ENCODE measurements around the gene GALNT5. TPM values are rescaled to one million over a fixed set of nuclear protein-coding genes. Genes with fewer than 3 reads are reported as not detected.
"Not testable (repeated sequence)": the region's sequence is repeated elsewhere in the genome, so short reads cannot be mapped to it uniquely, and the experiment has no call there.

GALNT5 gene
- total and polyA plus RNA-seq, 5 donors from 2014 or later: 0.14 TPM; not detected in 4

DNA sequence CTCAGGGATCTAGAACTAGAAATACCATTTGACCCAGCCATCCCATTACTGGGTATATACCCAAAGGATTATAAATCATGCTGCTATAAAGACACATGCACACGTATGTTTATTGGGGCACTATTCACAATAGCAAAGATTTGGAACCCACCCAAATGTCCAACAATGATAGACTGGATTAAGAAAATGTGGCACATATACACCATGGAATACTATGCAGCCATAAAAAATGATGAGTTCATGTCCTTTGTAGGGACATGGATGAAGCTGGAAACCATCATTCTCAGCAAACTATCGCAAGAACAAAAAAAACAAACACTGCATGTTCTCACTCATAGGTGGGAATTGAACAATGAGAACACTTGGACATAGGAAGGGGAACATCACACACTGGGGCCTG lies 33.1 kb upstream of the GALNT5 start:
- H3K36me3 Mint-ChIP-seq; DNase-seq; H3K9me3 Mint-ChIP-seq; H3K4me1 ChIP-seq (ENCODE audit: control insufficient read depth, insufficient read depth, low read length, poor library complexity, severe bottlenecking); H3K4me3 ChIP-seq (ENCODE audit: low read depth, low read length); H3K4me1 Mint-ChIP-seq; H3K27ac Mint-ChIP-seq; H3K27ac ChIP-seq (ENCODE audit: insufficient read depth, low read length, poor library complexity, severe bottlenecking); H3K4me3 Mint-ChIP-seq; H3K36me3 ChIP-seq (ENCODE audit: control insufficient read depth, insufficient read depth, low read length); ATAC-seq (ENCODE audit: low read depth in 2 of 2); H3K9me3 ChIP-seq (ENCODE audit: control insufficient read depth in 2 of 2, low read length in 2 of 2); H3K27me3 ChIP-seq (ENCODE audit: control insufficient read depth, insufficient read depth, low read length): not testable (repeated sequence)
- H3K27me3 Mint-ChIP-seq: peaks cover 11% of the 10 kb centered on the region

DNA sequence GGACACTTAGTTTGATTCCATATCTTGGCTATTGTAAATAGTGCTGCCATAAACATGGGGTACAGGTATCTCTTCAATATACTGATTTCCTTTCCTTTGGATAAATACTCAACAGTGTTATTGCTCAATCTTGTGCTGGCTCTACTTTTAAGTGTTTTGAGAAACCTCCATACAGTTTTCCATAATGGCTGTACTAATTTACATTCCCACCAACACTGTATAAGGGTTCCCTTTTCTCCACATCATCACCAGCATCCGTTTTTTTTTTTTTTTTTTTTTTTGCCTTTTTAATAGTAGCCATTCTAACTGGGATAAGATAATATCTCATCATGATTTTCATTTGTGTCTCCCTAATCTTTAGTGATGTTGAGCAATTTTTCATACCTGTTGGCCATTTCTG lies 29.9 kb upstream of the GALNT5 start:
- Mint-ChIP-seq H3K4me1 (no peaks in the 10 kb centered on the region), H3K9me3 (peaks cover 0 to 2% (median 0%) of the 10 kb centered on the region in 7 donors), H3K27me3 (peaks cover 16% of the 10 kb centered on the region), H3K4me3 (no peak overlapping the region), H3K36me3 (no peaks in the 10 kb centered on the region), H3K27ac (no peak overlapping the region)
- no peak overlapping the region for H3K4me3 ChIP-seq (ENCODE audit: low read depth, low read length)
- H3K4me1 ChIP-seq (ENCODE audit: control insufficient read depth, insufficient read depth, low read length, poor library complexity, severe bottlenecking): no peaks in the 10 kb centered on the region
- DNase-seq (no peak), ATAC-seq (ENCODE audit: low read depth in 2 of 2) (no peak)
- no peak overlapping the region for H3K27ac ChIP-seq (ENCODE audit: insufficient read depth, low read length, poor library complexity, severe bottlenecking)
- H3K36me3 ChIP-seq (ENCODE audit: control insufficient read depth, insufficient read depth, low read length): no peaks in the 10 kb centered on the region
- peaks cover 8% of the 10 kb centered on the region for H3K27me3 ChIP-seq (ENCODE audit: control insufficient read depth, insufficient read depth, low read length)
- H3K9me3 ChIP-seq (ENCODE audit: control insufficient read depth in 2 of 2, low read length in 2 of 2): no peaks in the 10 kb centered on the region

DNA sequence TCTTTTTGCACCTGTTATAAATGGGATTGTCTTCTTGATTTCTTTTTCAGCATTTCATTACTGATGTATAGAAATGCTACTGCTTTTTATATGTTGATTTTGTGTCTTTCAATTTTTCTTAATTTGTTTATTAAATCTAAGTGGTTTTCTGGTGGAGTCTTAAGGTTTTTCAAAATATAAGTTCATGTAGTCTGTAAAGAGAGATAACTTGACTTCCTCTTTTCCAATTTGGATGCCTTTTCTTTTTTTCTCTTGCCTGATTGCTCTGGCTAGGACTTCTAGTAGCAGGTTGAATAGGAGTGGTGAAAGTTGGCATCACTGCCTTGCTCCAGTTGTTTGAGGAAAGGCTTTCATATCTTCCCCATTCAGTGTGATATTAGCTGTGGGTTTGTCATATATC lies 28.6 kb upstream of the GALNT5 start:
- no peak overlapping the region for H3K4me3 Mint-ChIP-seq
- Histone ChIP-seq H3K36me3 (ENCODE audit: control insufficient read depth, insufficient read depth, low read length) (no peaks in the 10 kb centered on the region), H3K27ac (ENCODE audit: insufficient read depth, low read length, poor library complexity, severe bottlenecking) (no peak overlapping the region), H3K4me3 (ENCODE audit: low read depth, low read length) (no peak overlapping the region), H3K4me1 (ENCODE audit: control insufficient read depth, insufficient read depth, low read length, poor library complexity, severe bottlenecking) (no peaks in the 10 kb centered on the region), H3K27me3 (ENCODE audit: control insufficient read depth, insufficient read depth, low read length) (peaks cover 10% of the 10 kb centered on the region), H3K9me3 (ENCODE audit: control insufficient read depth in 2 of 2, low read length in 2 of 2) (no peaks in the 10 kb centered on the region)
- ATAC-seq (ENCODE audit: low read depth in 2 of 2): no peak
- no peak overlapping the region for H3K27ac Mint-ChIP-seq
- peaks cover 21% of the 10 kb centered on the region for H3K27me3 Mint-ChIP-seq
- H3K4me1 Mint-ChIP-seq: no peaks in the 10 kb centered on the region
- H3K36me3 Mint-ChIP-seq: no peaks in the 10 kb centered on the region
- H3K9me3 Mint-ChIP-seq: peaks cover 0 to 4% (median 1%) of the 10 kb centered on the region in 7 donors
- no peak for DNase-seq

DNA sequence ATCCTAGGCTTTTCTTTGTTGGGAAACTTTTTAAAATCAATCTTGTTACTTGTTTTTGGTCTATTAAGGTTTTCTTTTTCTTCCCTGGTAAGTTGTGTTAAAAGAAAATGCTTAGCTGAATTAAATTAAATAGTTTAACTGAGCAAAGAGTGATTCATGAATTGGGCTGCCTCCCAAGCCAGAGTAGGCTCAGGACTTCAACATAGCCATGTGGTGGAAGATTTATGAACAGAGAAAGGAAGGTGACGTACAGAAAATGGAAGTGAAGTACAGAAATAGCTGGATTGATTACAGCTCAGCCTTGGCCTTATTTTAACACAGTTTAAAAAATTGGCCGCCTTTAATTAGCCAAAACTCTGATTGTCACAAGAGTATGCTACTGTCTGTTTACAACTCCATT lies 27.9 kb upstream of the GALNT5 start:
- H3K27ac ChIP-seq (ENCODE audit: insufficient read depth, low read length, poor library complexity, severe bottlenecking): no peak overlapping the region
- ATAC-seq (ENCODE audit: low read depth in 2 of 2) (no peak), DNase-seq (no peak)
- H3K27me3 ChIP-seq (ENCODE audit: control insufficient read depth, insufficient read depth, low read length): peaks cover 10% of the 10 kb centered on the region
- no peaks in the 10 kb centered on the region for H3K36me3 ChIP-seq (ENCODE audit: control insufficient read depth, insufficient read depth, low read length)
- no peaks in the 10 kb centered on the region for H3K9me3 ChIP-seq (ENCODE audit: control insufficient read depth in 2 of 2, low read length in 2 of 2)
- H3K4me1 ChIP-seq (ENCODE audit: control insufficient read depth, insufficient read depth, low read length, poor library complexity, severe bottlenecking): no peaks in the 10 kb centered on the region
- H3K9me3 Mint-ChIP-seq: peaks cover 0 to 4% (median 1%) of the 10 kb centered on the region in 7 donors
- no peak overlapping the region for H3K4me3 ChIP-seq (ENCODE audit: low read depth, low read length)
- no peaks in the 10 kb centered on the region for H3K36me3 Mint-ChIP-seq
- H3K27ac Mint-ChIP-seq: no peak overlapping the region
- H3K4me3 Mint-ChIP-seq: peak overlapping the region in 1 of 4 donors; percentile 78
- no peaks in the 10 kb centered on the region for H3K4me1 Mint-ChIP-seq
- peaks cover 24% of the 10 kb centered on the region for H3K27me3 Mint-ChIP-seq

DNA sequence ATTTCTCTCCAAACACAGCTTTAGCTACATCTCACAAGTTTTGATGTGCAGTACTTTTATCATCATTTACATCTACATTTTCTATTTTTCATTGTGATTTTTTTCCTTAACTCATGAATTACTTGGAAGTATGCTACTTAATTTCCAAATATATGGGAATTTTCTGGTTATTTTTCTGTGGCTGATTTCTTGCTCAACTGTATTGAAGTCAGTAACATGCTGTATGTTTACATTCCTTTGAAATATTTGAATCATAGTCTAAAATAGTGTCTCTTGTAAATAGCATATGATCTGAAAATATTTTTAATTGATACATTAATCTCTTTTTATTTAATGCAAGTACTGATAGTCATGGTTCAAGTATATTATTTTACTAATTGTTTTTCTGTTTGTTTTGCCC lies 26.0 kb upstream of the GALNT5 start:
- no peaks in the 10 kb centered on the region for H3K36me3 Mint-ChIP-seq
- Histone ChIP-seq H3K27me3 (ENCODE audit: control insufficient read depth, insufficient read depth, low read length) (peaks cover 12% of the 10 kb centered on the region), H3K9me3 (ENCODE audit: control insufficient read depth in 2 of 2, low read length in 2 of 2) (no peaks in the 10 kb centered on the region), H3K4me3 (ENCODE audit: low read depth, low read length) (no peak overlapping the region), H3K36me3 (ENCODE audit: control insufficient read depth, insufficient read depth, low read length) (no peaks in the 10 kb centered on the region), H3K4me1 (ENCODE audit: control insufficient read depth, insufficient read depth, low read length, poor library complexity, severe bottlenecking) (no peaks in the 10 kb centered on the region), H3K27ac (ENCODE audit: insufficient read depth, low read length, poor library complexity, severe bottlenecking) (no peak overlapping the region)
- ATAC-seq (ENCODE audit: low read depth in 2 of 2) (no peak), DNase-seq (no peak)
- H3K27ac Mint-ChIP-seq: no peak overlapping the region
- H3K4me1 Mint-ChIP-seq: no peaks in the 10 kb centered on the region
- H3K4me3 Mint-ChIP-seq: no peak overlapping the region
- peaks cover 29% of the 10 kb centered on the region for H3K27me3 Mint-ChIP-seq
- peaks cover 0 to 4% (median 0%) of the 10 kb centered on the region in 7 donors for H3K9me3 Mint-ChIP-seq

DNA sequence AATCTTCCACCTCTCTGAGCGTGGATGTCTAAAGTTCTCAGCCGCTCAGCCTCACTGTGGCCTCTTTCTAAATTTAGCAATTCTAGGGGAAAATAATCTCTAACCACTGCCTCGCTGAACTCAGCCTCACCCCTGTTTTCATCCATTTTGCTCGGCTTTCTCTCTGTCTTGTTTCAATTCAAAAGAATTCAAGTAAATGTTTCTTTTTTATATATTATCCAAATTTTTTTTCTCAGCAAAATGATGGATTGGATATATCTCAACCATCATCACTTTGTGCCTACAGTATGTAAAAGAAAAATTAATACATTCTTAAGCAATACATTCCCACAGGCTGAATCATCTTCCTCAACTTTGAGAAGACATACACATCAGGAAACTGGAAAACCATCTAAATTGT lies 24.0 kb upstream of the GALNT5 start:
- H3K4me1 ChIP-seq (ENCODE audit: control insufficient read depth, insufficient read depth, low read length, poor library complexity, severe bottlenecking): no peaks in the 10 kb centered on the region
- ATAC-seq (ENCODE audit: low read depth in 2 of 2): no peak

DNA sequence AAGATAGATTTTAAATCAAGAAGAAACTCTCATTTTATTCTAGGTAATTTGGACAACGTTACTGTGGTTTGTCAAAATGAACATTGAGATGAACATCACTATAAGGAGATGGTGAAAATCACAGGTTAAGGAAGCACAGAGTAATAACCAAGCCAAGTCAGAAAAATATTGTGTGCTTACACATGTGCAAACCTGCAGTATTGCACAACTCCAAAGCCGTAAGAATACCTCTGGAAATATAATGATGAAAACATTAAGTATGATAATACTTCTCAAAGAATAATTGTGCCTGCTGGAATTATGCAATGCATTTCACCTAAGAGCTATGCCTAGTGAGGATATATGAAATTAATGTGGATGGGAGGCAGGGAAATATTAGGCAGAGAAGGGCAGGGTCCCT lies 21.1 kb upstream of the GALNT5 start:
- Mint-ChIP-seq H3K4me3 (no peak overlapping the region), H3K27me3 (peaks cover 20% of the 10 kb centered on the region), H3K4me1 (no peaks in the 10 kb centered on the region), H3K9me3 (peaks cover 0 to 4% (median 0%) of the 10 kb centered on the region in 7 donors), H3K27ac (no peak overlapping the region), H3K36me3 (no peaks in the 10 kb centered on the region)
- peaks cover 8% of the 10 kb centered on the region for H3K27me3 ChIP-seq (ENCODE audit: control insufficient read depth, insufficient read depth, low read length)
- no peak overlapping the region for H3K27ac ChIP-seq (ENCODE audit: insufficient read depth, low read length, poor library complexity, severe bottlenecking)
- DNase-seq (no peak), ATAC-seq (ENCODE audit: low read depth in 2 of 2) (no peak)
- no peaks in the 10 kb centered on the region for H3K36me3 ChIP-seq (ENCODE audit: control insufficient read depth, insufficient read depth, low read length)
- no peak overlapping the region for H3K4me3 ChIP-seq (ENCODE audit: low read depth, low read length)
- H3K9me3 ChIP-seq (ENCODE audit: control insufficient read depth in 2 of 2, low read length in 2 of 2): no peaks in the 10 kb centered on the region
- H3K4me1 ChIP-seq (ENCODE audit: control insufficient read depth, insufficient read depth, low read length, poor library complexity, severe bottlenecking): no peaks in the 10 kb centered on the region

More for the DNA sequence above, 24.0 kb upstream of the GALNT5 start:
- Mint-ChIP-seq H3K27me3 (peaks cover 32% of the 10 kb centered on the region), H3K27ac (no peak overlapping the region), H3K36me3 (no peaks in the 10 kb centered on the region), H3K4me1 (no peaks in the 10 kb centered on the region), H3K4me3 (no peak overlapping the region), H3K9me3 (peaks cover 0 to 4% (median 0%) of the 10 kb centered on the region in 7 donors)
- no peak for DNase-seq
- Histone ChIP-seq H3K4me3 (ENCODE audit: low read depth, low read length) (no peak overlapping the region), H3K36me3 (ENCODE audit: control insufficient read depth, insufficient read depth, low read length) (no peaks in the 10 kb centered on the region), H3K9me3 (ENCODE audit: control insufficient read depth in 2 of 2, low read length in 2 of 2) (no peaks in the 10 kb centered on the region), H3K27ac (ENCODE audit: insufficient read depth, low read length, poor library complexity, severe bottlenecking) (no peak overlapping the region), H3K27me3 (ENCODE audit: control insufficient read depth, insufficient read depth, low read length) (peaks cover 12% of the 10 kb centered on the region)

DNA sequence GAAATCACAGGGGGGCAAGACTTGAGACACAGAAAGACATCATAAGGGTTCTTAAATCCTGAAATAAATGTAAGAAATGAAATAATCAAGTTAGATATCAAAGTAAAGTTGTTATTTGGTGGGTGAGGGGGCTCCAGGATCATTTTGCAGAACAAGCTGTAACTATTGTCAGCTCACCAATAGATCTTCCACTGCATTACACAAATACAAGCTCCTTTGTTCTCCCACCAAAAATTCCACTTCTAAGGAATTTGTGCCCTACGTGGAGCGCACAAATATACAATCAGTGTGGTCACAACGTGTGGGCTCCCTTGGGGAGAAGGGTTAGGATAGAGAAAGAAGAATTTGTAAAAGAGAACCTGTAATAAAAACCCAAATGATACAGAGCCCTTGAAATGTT lies 19.2 kb upstream of the GALNT5 start:
- ATAC-seq (ENCODE audit: low read depth in 2 of 2): no peak
- H3K4me3 ChIP-seq (ENCODE audit: low read depth, low read length): no peak overlapping the region
- H3K9me3 ChIP-seq (ENCODE audit: control insufficient read depth in 2 of 2, low read length in 2 of 2): no peaks in the 10 kb centered on the region
- H3K9me3 Mint-ChIP-seq: peaks cover 0 to 4% (median 0%) of the 10 kb centered on the region in 7 donors
- no peak for DNase-seq
- H3K4me3 Mint-ChIP-seq: no peak overlapping the region
- peaks cover 5% of the 10 kb centered on the region for H3K27me3 ChIP-seq (ENCODE audit: control insufficient read depth, insufficient read depth, low read length)
- peaks cover 18% of the 10 kb centered on the region for H3K27me3 Mint-ChIP-seq
- no peaks in the 10 kb centered on the region for H3K36me3 Mint-ChIP-seq
- no peaks in the 10 kb centered on the region for H3K4me1 ChIP-seq (ENCODE audit: control insufficient read depth, insufficient read depth, low read length, poor library complexity, severe bottlenecking)
- H3K4me1 Mint-ChIP-seq: no peaks in the 10 kb centered on the region
- H3K27ac ChIP-seq (ENCODE audit: insufficient read depth, low read length, poor library complexity, severe bottlenecking): no peak overlapping the region
- H3K36me3 ChIP-seq (ENCODE audit: control insufficient read depth, insufficient read depth, low read length): no peaks in the 10 kb centered on the region
- no peak overlapping the region for H3K27ac Mint-ChIP-seq
